Omental fat pad (tissue), 4 donors: Measurements from ENCODE around the gene CHST13. TPM values are rescaled to one million over a fixed set of nuclear protein-coding genes. Genes with fewer than 3 reads are reported as not detected.

Experiments used
- ATAC-seq: fragments of 150-250 bp; one replicate; pipeline ENCODE4 v1.9.1; 2016; ENCODE audit warnings: mild to moderate bottlenecking, moderate library complexity; ENCODE audit not compliant: low FRiP score
- DNase-seq: peaks from one replicate; pipeline ENCODE4 v3.0.0-alpha.2; 2019; ENCODE audit warnings: low spot score
- CTCF ChIP-seq, 3 donors: fragments of 450-650 bp; IDR thresholded peaks; one replicate each; pipeline ENCODE4 v1.5.1; 2016 to 2017; ENCODE audit warnings: antibody characterized with exemption in 3 of 3, mild to moderate bottlenecking in 3 of 3, moderate library complexity in 2 of 3
- total RNA-seq, 4 donors: library from RNA; depleted of rRNA; stranded (reverse); fragments of >200 nt; gene quantifications; one replicate each; pipeline ENCODE4 v1.1.0, GENCODE V29; 2016

The CHST13 gene
- total RNA-seq, 4 donors from 2014 or later: 0.46 to 2.3 (median 1.7) TPM; not detected in 1

GRCh38 chr3:126488185-126488584 is 35.8 kb upstream of the CHST13 start:
- TF ChIP-seq CTCF (IDR thresholded peaks at IDR 0.05): no peak
- no peak for ATAC-seq
- DNase-seq: no peak

GRCh38 chr3:126488886-126489569 is 34.9 kb upstream of the CHST13 start:
- ATAC-seq (no peak), DNase-seq (no peak)

GRCh38 chr3:126490619-126491018 is 33.3 kb upstream of the CHST13 start:
- ATAC-seq (no peak), DNase-seq (no peak)
- no peak for TF ChIP-seq CTCF (IDR thresholded peaks at IDR 0.05)

More at GRCh38 chr3:126488886-126489569, 34.9 kb upstream of the CHST13 start:
- TF ChIP-seq CTCF (IDR thresholded peaks at IDR 0.05): no peak

- no peak for TF ChIP-seq CTCF (IDR thresholded peaks at IDR 0.05)
- ATAC-seq (no peak), DNase-seq (no peak)
Observed at GRCh38 chr3:126491221-126492013, 32.5 kb upstream of the CHST13 start.

GRCh38 chr3:126493051-126493450 is 30.9 kb upstream of the CHST13 start:
- ATAC-seq (no peak), DNase-seq (no peak)
- no peak for TF ChIP-seq CTCF (IDR thresholded peaks at IDR 0.05)

- DNase-seq (no peak), ATAC-seq (no peak)
- no peak for TF ChIP-seq CTCF (IDR thresholded peaks at IDR 0.05)
Observed at GRCh38 chr3:126493739-126494138, 30.2 kb upstream of the CHST13 start.
